HepG2 (cell line): ENCODE data around the gene EMC8.

Experiments
- HNRNPUL1 ChIP-seq: fragments of 200-400 bp; formaldehyde crosslinking; IDR thresholded peaks from 2 replicates; pipeline ENCODE4 v1.6.1; 2017; ENCODE audit warnings: low read depth, mild to moderate bottlenecking, low read length, moderate library complexity
- RAD21 ChIP-seq: fragments of 450-650 bp; formaldehyde crosslinking; IDR thresholded peaks from 2 replicates; pipeline ENCODE4 v1.5.0; 2020; ENCODE audit warnings: mild to moderate bottlenecking
- SCMH1 ChIP-seq: sonication (generic); formaldehyde crosslinking; IDR thresholded peaks from 2 replicates; pipeline ENCODE4 v1.9.0; 2021; ENCODE audit warnings: missing genetic modification reagents, mild to moderate bottlenecking, borderline replicate concordance
- SIN3A ChIP-seq: IDR thresholded peaks from 2 replicates; pipeline ENCODE4 v1.6.1; 2011; ENCODE audit warnings: low read depth, mild to moderate bottlenecking, control low read depth, low read length, borderline replicate concordance
- ZBTB26 ChIP-seq: IDR thresholded peaks from 2 replicates; pipeline ENCODE4 v1.6.1; 2016; ENCODE audit warnings: missing compliant biosample characterization, missing genetic modification reagents, borderline replicate concordance
- ZFX ChIP-seq: sonication (generic); formaldehyde crosslinking; IDR thresholded peaks from 2 replicates; pipeline ENCODE4 v1.4.0; 2020; ENCODE audit warnings: mild to moderate bottlenecking, low read depth, missing genetic modification reagents, moderate library complexity
- ZNF530 ChIP-seq: sonication (generic); formaldehyde crosslinking; IDR thresholded peaks from 2 replicates; pipeline ENCODE4 v1.5.0; 2020; ENCODE audit warnings: low read depth, mild to moderate bottlenecking, missing genetic modification reagents
- TF ChIP-seq, protein P1 (sequence below): sonication (generic); formaldehyde crosslinking; IDR thresholded peaks from 2 replicates; pipeline ENCODE4 v1.4.0; 2020; ENCODE audit warnings: missing genetic modification reagents

- TF ChIP-seq ZNF530 (CRISPR knock-in tag): no peak
- TF ChIP-seq SIN3A: no peak
- TF ChIP-seq, protein P1, sequence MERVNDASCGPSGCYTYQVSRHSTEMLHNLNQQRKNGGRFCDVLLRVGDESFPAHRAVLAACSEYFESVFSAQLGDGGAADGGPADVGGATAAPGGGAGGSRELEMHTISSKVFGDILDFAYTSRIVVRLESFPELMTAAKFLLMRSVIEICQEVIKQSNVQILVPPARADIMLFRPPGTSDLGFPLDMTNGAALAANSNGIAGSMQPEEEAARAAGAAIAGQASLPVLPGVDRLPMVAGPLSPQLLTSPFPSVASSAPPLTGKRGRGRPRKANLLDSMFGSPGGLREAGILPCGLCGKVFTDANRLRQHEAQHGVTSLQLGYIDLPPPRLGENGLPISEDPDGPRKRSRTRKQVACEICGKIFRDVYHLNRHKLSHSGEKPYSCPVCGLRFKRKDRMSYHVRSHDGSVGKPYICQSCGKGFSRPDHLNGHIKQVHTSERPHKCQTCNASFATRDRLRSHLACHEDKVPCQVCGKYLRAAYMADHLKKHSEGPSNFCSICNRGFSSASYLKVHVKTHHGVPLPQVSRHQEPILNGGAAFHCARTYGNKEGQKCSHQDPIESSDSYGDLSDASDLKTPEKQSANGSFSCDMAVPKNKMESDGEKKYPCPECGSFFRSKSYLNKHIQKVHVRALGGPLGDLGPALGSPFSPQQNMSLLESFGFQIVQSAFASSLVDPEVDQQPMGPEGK (CRISPR knock-in tag): no peak
- no peak for TF ChIP-seq HNRNPUL1
- TF ChIP-seq ZBTB26: no peak
- no peak for TF ChIP-seq RAD21 (CRISPR knock-in tag)
- no peak for TF ChIP-seq SCMH1 (CRISPR knock-in tag)
- no peak; the same call in 1 of the 2 replicates for TF ChIP-seq ZFX (CRISPR knock-in tag)
Observed at GRCh38 chr16:85847036-85847435, 47.7 kb upstream of the EMC8 start.
